NCI-H146 treated with DMSO at 0.1 percent for 48 hours (cell line): ENCODE measurements around the gene PHF11.
"Not testable (repeated sequence)": the region's sequence is repeated elsewhere in the genome, so short reads cannot be mapped to it uniquely, and the experiment has no call there.

ENCODE experiments used
- DNase-seq: peaks from one replicate; lab custom pipeline; 2025; ENCODE audit not compliant: unreplicated experiment; lab: John Stamatoyannopoulos, UW

PHF11 gene

DNA sequence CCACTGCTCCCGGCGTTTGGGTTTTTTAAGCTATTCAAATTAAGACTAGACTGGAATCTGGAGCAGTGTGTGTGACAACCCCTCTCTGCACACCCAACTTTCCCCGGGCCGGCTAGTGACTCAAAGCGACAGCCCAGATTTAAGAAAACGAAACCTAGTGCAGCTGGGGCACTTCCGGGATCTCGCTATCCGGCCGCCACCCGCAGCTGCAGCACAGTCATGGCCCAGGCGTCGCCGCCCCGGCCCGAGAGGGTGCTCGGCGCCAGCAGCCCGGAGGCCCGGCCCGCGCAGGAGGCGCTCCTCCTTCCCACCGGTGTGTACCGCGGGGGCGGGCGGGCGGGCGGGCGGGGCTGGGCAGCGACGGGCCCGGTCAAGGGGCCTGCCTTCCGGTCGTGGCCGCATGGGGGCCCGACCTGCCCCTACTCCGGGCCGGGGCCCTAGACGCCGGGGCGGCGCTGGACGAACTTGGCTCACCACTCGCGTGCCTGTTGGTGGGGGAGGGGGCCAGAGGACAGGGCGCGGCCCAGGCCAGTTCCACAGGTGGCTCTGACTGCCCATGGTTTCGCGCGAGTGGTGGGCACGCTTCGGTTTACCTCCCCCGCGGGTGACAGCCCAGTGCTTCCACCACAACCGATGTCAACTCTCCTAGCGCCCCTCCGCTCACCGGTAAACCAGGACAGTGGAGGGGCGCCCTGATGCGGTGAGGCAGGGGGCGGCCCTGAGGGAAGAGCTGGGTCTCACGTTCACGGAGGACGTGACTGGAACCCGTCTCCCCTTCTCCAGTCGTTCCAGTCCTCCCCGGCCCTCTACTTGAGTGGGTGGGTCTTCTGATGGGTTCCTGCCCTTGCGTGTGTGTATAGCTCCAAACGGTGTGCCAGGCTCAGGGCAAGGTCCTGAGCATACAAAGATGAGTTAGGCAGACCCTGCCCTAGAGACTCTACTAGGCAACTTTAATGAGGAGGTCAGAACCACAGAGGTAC is at the start of gene PHF11:
Gene PHF11, plus strand, starts transcription at position 171 of the 980 bp plus-strand sequence. Its CDS starts 49 bp downstream, at position 220.
- peak; percentile 36 for DNase-seq

DNA sequence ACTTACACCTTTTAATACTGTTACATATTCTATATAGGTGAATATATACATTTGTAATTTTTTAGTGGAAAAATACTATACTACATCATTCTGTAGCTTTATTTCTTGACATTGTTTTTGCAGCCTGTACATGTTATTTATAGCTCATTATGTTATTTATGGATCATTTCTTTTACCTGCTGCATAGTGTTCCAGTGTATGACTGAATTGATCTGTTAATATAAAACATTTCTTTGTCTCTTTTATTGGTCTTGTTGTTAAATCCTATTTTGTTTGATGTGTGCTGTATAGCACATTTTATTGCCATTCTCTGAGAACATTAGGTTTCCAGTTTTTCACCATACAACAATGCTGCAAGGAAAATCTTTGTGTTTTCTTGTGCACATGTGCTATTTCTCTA is 49.3 kb upstream of the PHF11 start:
- DNase-seq: no peak

DNA sequence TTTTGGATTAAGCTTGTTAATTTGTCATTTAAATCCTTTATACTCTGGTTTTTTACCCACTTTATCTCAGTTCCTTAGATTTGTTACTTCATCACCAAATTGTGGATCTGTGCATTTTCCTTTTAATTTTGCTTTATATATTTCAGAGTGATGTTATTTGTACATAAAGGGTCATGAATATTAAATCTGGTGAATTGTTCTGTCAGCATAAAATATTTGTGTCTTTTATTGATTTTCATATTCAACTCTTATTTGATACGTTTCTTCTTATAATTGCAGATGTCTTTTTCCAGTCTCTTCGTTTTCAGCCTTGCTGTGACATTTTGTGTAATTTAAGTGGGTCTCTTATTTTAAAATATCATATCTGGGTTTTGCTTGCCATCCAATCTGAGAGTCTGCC is 47.0 kb upstream of the PHF11 start:
- DNase-seq: no peak

DNA sequence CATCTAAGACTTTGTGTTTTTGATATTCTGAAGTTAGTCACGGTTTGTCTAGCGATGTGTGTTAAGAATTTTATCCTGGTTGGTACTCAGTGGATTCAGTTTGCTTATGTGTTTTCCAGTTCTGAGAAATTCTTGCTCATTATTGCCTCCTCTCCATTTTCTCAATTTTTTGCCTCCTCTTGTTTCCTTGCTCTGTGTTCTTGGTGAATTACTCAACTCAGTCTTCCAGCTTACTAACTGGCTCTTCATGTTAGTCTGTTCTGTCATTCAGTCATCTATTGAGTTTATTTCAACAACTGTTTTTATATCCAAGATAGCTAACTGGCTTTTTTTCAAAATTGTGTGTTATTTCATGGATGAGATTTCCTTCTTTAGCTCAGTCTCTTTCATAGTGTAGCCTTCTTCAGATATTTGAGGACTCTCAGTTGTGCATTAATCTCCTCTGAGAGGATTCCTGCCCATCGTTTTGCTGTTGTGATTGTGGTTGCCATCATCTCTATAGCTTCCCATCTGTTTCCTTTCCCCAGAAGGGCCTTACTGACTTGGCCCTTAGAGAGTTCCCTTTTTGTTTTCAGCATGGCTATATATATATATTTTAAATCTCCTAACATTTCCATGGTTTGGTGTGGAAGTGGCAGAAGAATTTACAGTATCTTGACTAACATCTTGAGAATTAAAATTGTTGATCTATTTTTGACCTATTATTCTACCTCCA is 45.5 kb upstream of the PHF11 start:
- no peak for DNase-seq

DNA sequence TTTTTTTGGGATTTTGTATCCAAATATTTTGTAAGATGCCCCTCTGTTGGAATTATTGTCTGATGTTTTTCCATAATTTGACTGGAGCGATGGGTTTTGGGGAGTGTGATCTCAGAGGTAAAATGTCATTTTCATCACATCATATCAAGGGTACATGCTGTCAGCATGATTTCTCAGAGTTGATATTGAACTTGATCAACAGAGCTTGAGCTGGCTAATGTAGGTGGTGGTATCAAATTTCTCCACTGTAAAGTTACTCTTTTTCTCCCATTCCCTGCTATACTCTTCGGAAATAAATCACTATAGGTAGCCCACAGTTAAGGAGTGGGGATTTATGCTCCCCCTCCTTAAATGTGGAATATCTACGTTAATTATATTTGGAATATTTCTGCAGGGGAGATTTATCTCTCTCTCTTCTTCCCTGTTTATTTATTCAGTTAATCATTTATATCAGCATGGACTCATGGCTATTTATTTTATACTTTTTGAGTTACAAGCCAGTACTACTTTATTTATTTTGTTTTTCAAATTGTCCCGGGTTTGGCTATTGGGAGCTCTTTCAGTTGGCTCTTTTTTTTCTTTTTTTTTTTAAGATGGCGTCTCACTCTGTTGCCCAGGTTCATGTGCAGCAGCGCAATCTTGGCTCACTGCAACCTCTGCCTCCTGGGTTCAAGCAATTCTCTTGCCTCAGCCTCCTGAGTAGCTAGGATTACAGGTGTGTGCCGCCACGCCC is 42.9 kb upstream of the PHF11 start:
- no peak for DNase-seq

DNA sequence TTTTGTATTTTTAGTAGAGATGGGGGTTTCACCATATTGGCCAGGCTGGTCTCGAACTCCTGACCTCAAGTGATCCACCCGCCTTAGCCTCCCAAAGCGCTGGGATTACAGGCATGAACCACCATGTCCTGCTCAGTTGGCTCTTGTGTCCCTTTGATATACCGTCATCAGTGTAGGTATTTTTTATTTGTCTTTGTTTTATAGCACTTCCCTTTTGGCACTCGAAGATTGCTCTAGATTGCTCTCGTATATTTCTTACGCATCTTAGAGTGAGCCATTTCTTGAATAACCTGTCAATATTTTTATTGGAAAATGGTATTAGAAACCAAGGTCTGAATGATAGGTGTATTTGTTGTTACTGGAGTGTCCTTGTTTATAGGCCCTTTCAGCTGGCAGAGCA is 42.3 kb upstream of the PHF11 start:
- DNase-seq: no peak

DNA sequence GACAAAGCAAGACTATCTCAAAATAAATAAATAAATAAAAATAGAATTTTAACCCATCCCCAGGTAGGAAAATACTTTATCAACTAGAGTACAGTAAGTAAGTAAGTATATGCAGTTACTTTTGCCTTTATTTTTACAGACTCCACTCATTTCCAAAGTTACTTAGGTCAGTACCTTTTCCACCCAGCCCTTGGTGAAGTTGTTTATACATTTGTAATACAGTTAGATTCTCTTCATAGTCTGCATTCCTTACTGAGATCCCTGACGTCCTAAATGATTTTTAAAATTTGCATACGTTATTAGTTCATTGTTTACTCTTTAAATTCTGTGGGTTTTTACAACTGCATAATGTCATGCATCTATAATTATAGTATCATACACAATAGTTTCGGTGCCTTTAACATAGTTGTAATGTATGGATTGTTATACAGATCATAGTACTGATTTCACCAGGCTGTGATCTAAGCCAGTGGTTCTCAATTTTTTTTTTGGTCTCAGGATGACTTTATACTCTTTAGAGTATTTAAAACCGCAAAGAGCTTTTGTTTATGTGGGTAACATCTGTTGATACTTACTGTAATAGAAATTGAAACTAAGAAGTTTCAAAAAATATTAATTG is 41.3 kb upstream of the PHF11 start:
- DNase-seq: no peak

DNA sequence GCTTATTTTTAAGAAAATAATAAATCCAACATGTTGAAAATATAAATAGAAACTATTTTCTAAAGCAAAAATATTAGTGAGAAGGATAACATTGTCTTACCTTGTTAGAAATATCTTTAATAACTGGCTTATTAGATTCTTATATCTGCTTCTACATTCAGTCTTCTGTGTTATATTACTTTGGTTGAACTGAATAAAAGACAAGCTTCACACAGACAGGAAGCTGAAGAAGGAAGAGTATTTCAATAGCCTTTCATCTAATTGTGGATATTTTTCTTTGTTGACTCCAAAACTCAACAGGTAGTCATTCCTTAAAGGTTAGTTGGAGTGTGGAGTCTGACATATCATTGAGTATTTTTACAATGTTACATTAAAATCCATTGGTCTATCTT is 40.8 kb upstream of the PHF11 start:
- DNase-seq: no peak

DNA sequence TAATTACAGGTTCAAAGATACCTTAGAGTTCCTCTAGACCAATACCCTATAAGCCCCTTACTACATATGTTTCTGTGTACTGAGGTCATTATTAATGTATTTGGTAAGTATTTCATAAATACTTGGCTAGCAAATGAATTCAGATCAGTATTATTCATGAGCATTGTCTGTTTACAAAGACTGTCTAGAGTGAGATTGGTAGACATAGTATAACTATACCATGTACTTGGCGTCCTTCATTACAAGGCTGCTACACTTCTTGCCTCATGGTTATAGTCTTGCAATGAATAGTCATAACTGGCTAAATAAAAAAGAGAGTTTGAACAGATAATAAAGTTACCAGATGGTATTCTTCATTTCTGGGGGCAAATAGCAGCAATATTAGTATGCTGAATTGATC is 39.6 kb upstream of the PHF11 start:
- no peak for DNase-seq

DNA sequence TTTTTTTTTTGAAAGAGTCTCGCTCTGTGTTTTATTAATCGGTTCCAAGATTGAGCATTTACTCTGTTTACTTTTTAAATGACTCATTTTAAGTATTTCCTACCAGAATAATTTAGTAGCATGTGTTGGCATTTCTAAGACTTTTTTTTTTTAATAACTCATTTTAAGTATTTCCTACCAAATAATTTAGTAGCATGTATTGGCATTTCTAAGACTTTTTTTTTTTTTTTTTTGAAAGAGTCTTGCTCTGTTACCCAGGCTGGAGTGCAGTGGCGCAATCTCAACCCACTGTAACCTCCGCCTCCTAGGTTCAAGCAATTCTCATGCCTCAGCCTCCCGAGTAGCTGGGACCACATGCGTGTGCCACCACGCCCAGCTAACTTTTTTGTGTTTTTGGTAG is 38.5 kb upstream of the PHF11 start:
- DNase-seq: no peak

DNA sequence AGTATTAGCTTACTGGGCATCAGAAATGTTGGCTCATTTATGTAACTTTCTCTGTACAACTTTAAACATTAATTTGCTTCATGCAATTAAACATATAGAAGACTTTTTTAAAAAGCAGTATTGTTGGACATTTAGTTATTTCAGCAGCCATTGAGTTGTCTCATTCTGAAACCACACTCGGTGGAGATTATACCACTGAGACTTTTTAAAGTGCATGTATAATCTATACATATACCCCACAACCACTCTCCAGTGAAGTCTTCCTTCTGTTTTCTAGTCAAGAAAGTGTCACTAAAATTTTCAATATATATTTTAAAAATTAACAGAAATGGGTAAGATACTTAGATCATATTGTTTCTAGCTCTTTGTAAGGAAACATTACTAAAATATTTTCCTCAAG is 36.2 kb upstream of the PHF11 start:
- no peak for DNase-seq

DNA sequence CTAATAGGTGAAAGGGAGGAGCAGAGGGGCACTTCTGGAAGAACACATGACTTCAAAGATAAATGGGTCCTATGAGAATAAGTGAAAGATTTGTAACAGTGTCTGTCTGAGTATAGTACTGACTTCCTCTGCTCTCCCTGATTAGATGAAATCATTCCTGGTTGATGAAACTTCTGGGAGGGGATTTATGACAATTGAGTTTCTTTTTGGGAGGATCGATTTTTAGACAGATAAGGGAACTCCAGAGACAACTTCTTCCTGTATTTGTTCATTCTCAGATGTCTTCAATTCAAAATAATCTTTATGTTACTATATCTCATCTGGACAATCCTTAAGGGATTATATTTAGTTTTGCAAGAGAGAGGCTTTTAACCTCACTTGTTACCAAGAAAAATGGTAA is 31.7 kb upstream of the PHF11 start:
- DNase-seq: no peak

DNA sequence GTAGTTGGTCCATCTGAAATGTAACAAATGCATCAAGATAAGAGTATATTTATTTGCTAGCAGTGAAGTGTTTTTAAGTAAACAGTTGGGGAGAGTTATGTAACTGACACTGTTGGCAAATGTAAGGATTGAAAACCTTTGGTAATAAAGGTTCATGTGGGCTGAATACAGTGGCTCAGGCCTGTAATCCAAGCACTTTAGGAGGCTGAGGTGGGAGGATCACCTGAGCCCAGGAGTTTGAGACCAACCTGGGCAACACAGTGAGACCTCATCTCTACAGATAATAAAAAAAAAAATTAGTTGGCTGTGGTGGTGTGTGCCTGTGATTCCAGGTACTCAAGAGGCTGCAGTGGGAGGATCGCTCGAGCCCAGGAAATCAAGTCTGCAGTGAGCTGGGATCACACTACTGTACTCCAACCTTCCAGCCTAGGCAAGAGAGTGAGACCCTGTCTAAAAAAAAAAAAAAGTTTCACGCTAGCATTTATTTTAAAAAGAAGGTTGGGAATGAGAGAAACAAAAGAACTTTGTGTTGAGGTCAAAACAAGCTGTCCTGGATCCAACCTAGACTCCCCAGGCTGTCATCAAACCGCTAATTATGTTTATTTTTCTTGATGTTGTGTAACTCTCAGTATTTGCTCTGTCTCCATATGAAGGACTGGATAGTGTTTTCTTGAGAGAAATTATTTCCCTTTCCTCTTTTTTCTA is 31.0 kb upstream of the PHF11 start:
- no peak for DNase-seq

DNA sequence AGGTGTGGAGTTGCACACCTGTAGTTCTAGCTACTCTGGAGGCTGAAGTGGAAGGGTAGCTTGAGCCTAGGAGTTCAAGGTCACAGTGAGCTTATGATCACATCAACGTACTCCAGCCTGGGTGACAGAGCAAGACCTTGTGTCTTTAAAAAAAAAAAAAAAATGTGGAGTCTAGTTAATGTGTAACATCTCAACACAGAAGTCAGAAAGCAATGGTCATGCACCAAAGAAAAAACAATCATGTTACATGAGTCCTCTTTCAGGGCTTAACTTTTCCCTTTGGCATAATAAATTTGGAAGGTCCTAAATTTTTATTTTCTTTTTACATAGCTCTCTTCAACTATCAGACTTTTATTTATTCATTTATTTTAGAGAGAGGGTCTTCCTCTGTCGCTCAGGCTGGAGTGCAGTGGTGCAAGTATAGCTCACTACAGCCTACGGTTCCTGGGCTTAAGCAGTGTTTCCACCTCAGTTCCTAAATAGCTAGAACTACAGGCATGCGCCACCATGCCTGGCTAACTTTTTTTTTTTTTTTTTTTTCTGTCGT is 29.4 kb upstream of the PHF11 start:
- no peak for DNase-seq

DNA sequence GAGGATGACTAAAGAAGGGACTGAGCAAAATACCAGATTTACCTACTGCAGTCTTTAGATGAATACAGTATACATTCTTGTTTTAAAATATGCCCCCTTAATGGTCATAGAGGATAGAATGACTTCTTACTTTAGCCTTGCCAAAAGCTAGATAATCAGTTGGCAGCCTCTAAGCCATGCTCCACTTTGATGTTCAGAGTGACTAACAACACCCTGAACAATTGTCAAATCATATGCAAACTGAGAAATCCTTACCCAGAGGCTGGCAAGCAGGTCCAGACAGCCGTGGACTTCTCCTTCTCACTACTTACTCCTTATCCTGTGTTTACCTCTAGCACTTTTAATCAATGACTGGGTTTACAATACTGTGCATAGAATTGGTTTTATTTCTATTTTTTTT is 23.6 kb upstream of the PHF11 start:
- DNase-seq: no peak

DNA sequence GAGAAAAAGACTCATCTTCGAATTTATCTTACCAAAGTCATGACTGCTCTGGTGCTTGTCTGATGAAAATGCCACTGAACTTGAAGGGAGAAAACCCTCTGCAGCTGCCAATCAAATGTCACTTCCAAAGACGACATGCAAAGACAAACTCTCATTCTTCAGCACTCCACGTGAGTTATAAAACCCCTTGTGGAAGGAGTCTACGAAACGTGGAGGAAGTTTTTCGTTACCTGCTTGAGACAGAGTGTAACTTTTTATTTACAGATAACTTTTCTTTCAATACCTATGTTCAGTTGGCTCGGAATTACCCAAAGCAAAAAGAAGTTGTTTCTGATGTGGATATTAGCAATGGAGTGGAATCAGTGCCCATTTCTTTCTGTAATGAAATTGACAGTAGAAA is 19.2 kb upstream of the PHF11 start:
- DNase-seq: no peak

DNA sequence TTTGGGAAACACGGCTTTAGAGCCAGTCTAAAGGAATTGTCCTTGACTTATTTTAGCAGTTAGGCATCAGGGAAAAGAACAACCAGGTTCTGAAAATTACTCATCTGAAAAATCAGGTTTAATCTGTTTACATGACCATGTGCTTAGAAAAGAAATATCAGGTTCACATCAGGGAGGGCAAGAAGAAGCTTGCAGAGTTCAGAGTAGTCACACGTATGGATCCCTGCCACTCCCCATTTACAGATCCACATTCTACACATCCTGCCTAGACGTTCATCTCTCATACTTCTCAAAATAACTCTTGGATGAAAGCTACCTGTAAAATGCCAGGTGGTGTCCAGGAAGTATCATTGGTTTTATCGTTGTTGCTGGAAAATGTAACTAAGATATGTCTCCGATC is 14.0 kb upstream of the PHF11 start:
- no peak for DNase-seq

DNA sequence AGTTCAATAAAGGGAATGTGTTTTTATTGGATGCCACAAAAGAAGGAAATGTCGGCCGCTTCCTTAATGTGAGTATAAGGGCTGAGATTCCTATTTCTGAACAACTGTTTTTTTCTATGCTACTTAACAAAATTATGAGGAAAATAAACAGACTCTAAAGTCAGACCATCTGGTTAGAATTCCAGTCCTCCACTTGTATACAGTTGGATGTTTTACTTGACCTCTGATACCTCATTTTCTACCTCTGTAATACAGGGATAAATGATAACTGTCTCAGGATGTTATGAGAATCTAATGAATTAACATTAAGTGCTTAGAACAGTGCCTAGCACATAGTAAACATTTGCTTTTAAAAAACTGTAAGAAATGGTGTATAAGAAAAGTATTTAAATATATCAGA is 7.2 kb upstream of the PHF11 start:
- DNase-seq: no peak

DNA sequence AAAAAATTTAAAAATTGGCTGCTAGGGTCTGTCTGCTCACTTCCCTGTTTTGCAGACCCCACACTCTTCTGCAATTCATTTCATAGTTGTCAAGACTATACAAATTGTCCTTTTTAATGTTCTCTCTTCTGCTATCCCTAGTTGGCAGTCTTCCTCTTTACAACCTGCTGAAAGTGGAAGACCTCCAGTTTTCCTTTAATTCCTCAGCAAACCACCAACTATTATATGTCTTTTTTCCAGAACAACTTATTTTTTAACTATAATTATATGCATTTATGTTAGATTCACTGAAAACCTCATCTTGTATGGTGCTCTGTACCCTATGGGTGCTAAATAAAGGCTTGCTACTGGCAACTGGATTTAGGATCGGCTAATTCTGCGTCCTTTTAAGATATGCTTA is 1.1 kb upstream of the PHF11 start:
- no peak for DNase-seq

DNA sequence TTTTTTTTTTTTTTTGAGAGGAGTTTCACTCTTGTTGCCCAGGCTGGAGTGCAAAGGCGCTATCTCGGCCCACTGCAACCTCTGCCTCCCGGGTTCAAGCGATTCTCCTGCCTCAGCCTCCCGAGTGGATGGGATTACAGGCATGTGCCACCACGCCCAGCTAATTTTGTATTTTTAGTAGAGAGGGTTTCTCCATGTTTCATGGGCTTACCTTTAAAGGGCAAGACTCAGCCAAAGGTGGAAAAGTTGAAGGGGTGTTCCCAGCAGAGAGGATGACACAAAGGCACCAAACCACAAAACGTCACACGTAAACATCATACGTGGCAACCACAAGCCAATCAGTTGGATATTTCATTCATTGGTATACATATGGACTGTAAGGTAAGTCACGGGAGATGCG is 1.1 kb downstream of the PHF11 start:
- not testable (repeated sequence) for DNase-seq
